ENCODE measurements around the gene MASP2.
"Not testable (repeated sequence)": the region's sequence is repeated elsewhere in the genome, so short reads cannot be mapped to it uniquely, and the experiment has no call there.

Gene MASP2

GRCh38 chr1:11058026-11058425 is 11.0 kb upstream of the MASP2 start:
- no peak overlapping the region for H3K4me3 ChIP-seq (ENCODE audit: low read length)

GRCh38 chr1:11057477-11057876 is 10.4 kb upstream of the MASP2 start:
- no peak overlapping the region for H3K4me3 ChIP-seq (ENCODE audit: low read length)
- H3K36me3 ChIP-seq (ENCODE audit: control insufficient read depth, insufficient read depth, low read length), result peaks cover 16% of the 10 kb centered on the region
- no peak for DNase-seq (ENCODE audit: low read depth, low spot score)
- peaks cover 6% of the 10 kb centered on the region; the same call in 1 of the 2 replicates for H3K4me1 ChIP-seq (ENCODE audit: control insufficient read depth, insufficient read depth, low read length)
- WGBS (ENCODE audit: insufficient coverage, insufficient read length), result no CpG with 5 or more reads among the region's 8 CpGs
- no peaks in the 10 kb centered on the region for H3K27me3 ChIP-seq (ENCODE audit: control insufficient read depth, insufficient read depth, low read length)
- H3K9me3 ChIP-seq (ENCODE audit: control insufficient read depth, insufficient read depth, low read length), result no peaks in the 10 kb centered on the region
- H3K27ac ChIP-seq (ENCODE audit: low read length), result no peak overlapping the region

More at GRCh38 chr1:11058026-11058425, 11.0 kb upstream of the MASP2 start:
- Histone ChIP-seq H3K4me1 (ENCODE audit: control insufficient read depth, insufficient read depth, low read length) (peaks cover 5% of the 10 kb centered on the region; the same call in 1 of the 2 replicates), H3K27me3 (ENCODE audit: control insufficient read depth, insufficient read depth, low read length) (no peaks in the 10 kb centered on the region), H3K9me3 (ENCODE audit: control insufficient read depth, insufficient read depth, low read length) (no peaks in the 10 kb centered on the region), H3K27ac (ENCODE audit: low read length) (no peak overlapping the region), H3K36me3 (ENCODE audit: control insufficient read depth, insufficient read depth, low read length) (peaks cover 16% of the 10 kb centered on the region)
- DNase-seq (ENCODE audit: low read depth, low spot score), result no peak
- no CpG with 5 or more reads among the region's 14 CpGs for WGBS (ENCODE audit: insufficient coverage, insufficient read length)

- H3K27ac ChIP-seq (ENCODE audit: low read length), result no peak overlapping the region
- peaks cover 6% of the 10 kb centered on the region; the same call in 1 of the 2 replicates for H3K4me1 ChIP-seq (ENCODE audit: control insufficient read depth, insufficient read depth, low read length)
- H3K36me3 ChIP-seq (ENCODE audit: control insufficient read depth, insufficient read depth, low read length), result peaks cover 16% of the 10 kb centered on the region
- no peak overlapping the region for H3K4me3 ChIP-seq (ENCODE audit: low read length)
- no CpG with 5 or more reads among the region's 7 CpGs for WGBS (ENCODE audit: insufficient coverage, insufficient read length)
- no peaks in the 10 kb centered on the region for H3K27me3 ChIP-seq (ENCODE audit: control insufficient read depth, insufficient read depth, low read length)
- no peaks in the 10 kb centered on the region for H3K9me3 ChIP-seq (ENCODE audit: control insufficient read depth, insufficient read depth, low read length)
- no peak for DNase-seq (ENCODE audit: low read depth, low spot score)
Observed at GRCh38 chr1:11056504-11056903, 9.5 kb upstream of the MASP2 start.

- no CpG with 5 or more reads among the region's 12 CpGs for WGBS (ENCODE audit: insufficient coverage, insufficient read length)
- H3K4me1 ChIP-seq (ENCODE audit: control insufficient read depth, insufficient read depth, low read length), result peaks cover 6% of the 10 kb centered on the region; the same call in 1 of the 2 replicates
- no peak overlapping the region for H3K4me3 ChIP-seq (ENCODE audit: low read length)
- H3K27ac ChIP-seq (ENCODE audit: low read length), result no peak overlapping the region
- peaks cover 16% of the 10 kb centered on the region for H3K36me3 ChIP-seq (ENCODE audit: control insufficient read depth, insufficient read depth, low read length)
- no peaks in the 10 kb centered on the region for H3K27me3 ChIP-seq (ENCODE audit: control insufficient read depth, insufficient read depth, low read length)
- no peaks in the 10 kb centered on the region for H3K9me3 ChIP-seq (ENCODE audit: control insufficient read depth, insufficient read depth, low read length)
- DNase-seq (ENCODE audit: low read depth, low spot score), result no peak
Observed at GRCh38 chr1:11055676-11056075, 8.6 kb upstream of the MASP2 start.

GRCh38 chr1:11054666-11055065 is 7.6 kb upstream of the MASP2 start:
- H3K36me3 ChIP-seq (ENCODE audit: control insufficient read depth, insufficient read depth, low read length), result peaks cover 16% of the 10 kb centered on the region
- DNase-seq (ENCODE audit: low read depth, low spot score), result no peak
- H3K4me1 ChIP-seq (ENCODE audit: control insufficient read depth, insufficient read depth, low read length), result peaks cover 6% of the 10 kb centered on the region; the same call in 1 of the 2 replicates
- no CpG with 5 or more reads among the region's 22 CpGs for WGBS (ENCODE audit: insufficient coverage, insufficient read length)
- no peaks in the 10 kb centered on the region for H3K27me3 ChIP-seq (ENCODE audit: control insufficient read depth, insufficient read depth, low read length)
- no peak overlapping the region for H3K27ac ChIP-seq (ENCODE audit: low read length)
- no peak overlapping the region for H3K4me3 ChIP-seq (ENCODE audit: low read length)
- no peaks in the 10 kb centered on the region for H3K9me3 ChIP-seq (ENCODE audit: control insufficient read depth, insufficient read depth, low read length)

GRCh38 chr1:11054181-11054580 is 7.1 kb upstream of the MASP2 start:
- no peaks in the 10 kb centered on the region for H3K27me3 ChIP-seq (ENCODE audit: control insufficient read depth, insufficient read depth, low read length)
- peaks cover 6% of the 10 kb centered on the region; the same call in 1 of the 2 replicates for H3K4me1 ChIP-seq (ENCODE audit: control insufficient read depth, insufficient read depth, low read length)
- peaks cover 16% of the 10 kb centered on the region for H3K36me3 ChIP-seq (ENCODE audit: control insufficient read depth, insufficient read depth, low read length)
- no peak overlapping the region for H3K4me3 ChIP-seq (ENCODE audit: low read length)
- no peak for DNase-seq (ENCODE audit: low read depth, low spot score)
- WGBS (ENCODE audit: insufficient coverage, insufficient read length), result no CpG with 5 or more reads among the region's 7 CpGs
- H3K9me3 ChIP-seq (ENCODE audit: control insufficient read depth, insufficient read depth, low read length), result no peaks in the 10 kb centered on the region
- H3K27ac ChIP-seq (ENCODE audit: low read length), result no peak overlapping the region

- no peak overlapping the region for H3K27ac ChIP-seq (ENCODE audit: low read length)
Observed at GRCh38 chr1:11053758-11054137, 6.7 kb upstream of the MASP2 start.

GRCh38 chr1:11052839-11053757 is 6.1 kb upstream of the MASP2 start:
- no CpG with 5 or more reads among the region's 29 CpGs for WGBS (ENCODE audit: insufficient coverage, insufficient read length)
- H3K9me3 ChIP-seq (ENCODE audit: control insufficient read depth, insufficient read depth, low read length), result no peaks in the 10 kb centered on the region
- H3K36me3 ChIP-seq (ENCODE audit: control insufficient read depth, insufficient read depth, low read length), result peaks cover 16% of the 10 kb centered on the region
- peak; percentile 27 for DNase-seq (ENCODE audit: low read depth, low spot score)
- H3K27me3 ChIP-seq (ENCODE audit: control insufficient read depth, insufficient read depth, low read length), result no peaks in the 10 kb centered on the region
- peaks cover 4% of the 10 kb centered on the region; the same call in 1 of the 2 replicates for H3K4me1 ChIP-seq (ENCODE audit: control insufficient read depth, insufficient read depth, low read length)
- H3K27ac ChIP-seq (ENCODE audit: low read length), result no peak overlapping the region
- no peak overlapping the region for H3K4me3 ChIP-seq (ENCODE audit: low read length)

More at GRCh38 chr1:11053758-11054137, 6.7 kb upstream of the MASP2 start:
- H3K36me3 ChIP-seq (ENCODE audit: control insufficient read depth, insufficient read depth, low read length), result peaks cover 16% of the 10 kb centered on the region
- peak; percentile 35 for DNase-seq (ENCODE audit: low read depth, low spot score)
- peaks cover 6% of the 10 kb centered on the region; the same call in 1 of the 2 replicates for H3K4me1 ChIP-seq (ENCODE audit: control insufficient read depth, insufficient read depth, low read length)
- WGBS (ENCODE audit: insufficient coverage, insufficient read length), result no CpG with 5 or more reads among the region's 10 CpGs
- no peaks in the 10 kb centered on the region for H3K27me3 ChIP-seq (ENCODE audit: control insufficient read depth, insufficient read depth, low read length)
- H3K9me3 ChIP-seq (ENCODE audit: control insufficient read depth, insufficient read depth, low read length), result no peaks in the 10 kb centered on the region
- no peak overlapping the region for H3K4me3 ChIP-seq (ENCODE audit: low read length)

GRCh38 chr1:11051781-11052511 is 4.9 kb upstream of the MASP2 start:
- Histone ChIP-seq H3K4me1 (ENCODE audit: control insufficient read depth, insufficient read depth, low read length) (peaks cover 4% of the 10 kb centered on the region; the same call in 1 of the 2 replicates), H3K36me3 (ENCODE audit: control insufficient read depth, insufficient read depth, low read length) (peaks cover 14% of the 10 kb centered on the region), H3K9me3 (ENCODE audit: control insufficient read depth, insufficient read depth, low read length) (no peaks in the 10 kb centered on the region), H3K27ac (ENCODE audit: low read length) (no peak overlapping the region), H3K4me3 (ENCODE audit: low read length) (no peak overlapping the region), H3K27me3 (ENCODE audit: control insufficient read depth, insufficient read depth, low read length) (no peaks in the 10 kb centered on the region)
- no CpG with 5 or more reads among the region's 19 CpGs for WGBS (ENCODE audit: insufficient coverage, insufficient read length)
- no peak for DNase-seq (ENCODE audit: low read depth, low spot score)

GRCh38 chr1:11051121-11051520 is 4.1 kb upstream of the MASP2 start:
- not testable (repeated sequence) for H3K4me1 ChIP-seq (ENCODE audit: control insufficient read depth, insufficient read depth, low read length); H3K27ac ChIP-seq (ENCODE audit: low read length); H3K4me3 ChIP-seq (ENCODE audit: low read length); DNase-seq (ENCODE audit: low read depth, low spot score); H3K9me3 ChIP-seq (ENCODE audit: control insufficient read depth, insufficient read depth, low read length); H3K27me3 ChIP-seq (ENCODE audit: control insufficient read depth, insufficient read depth, low read length)
- H3K36me3 ChIP-seq (ENCODE audit: control insufficient read depth, insufficient read depth, low read length), result peaks cover 11% of the 10 kb centered on the region
- no CpG with 5 or more reads among the region's 10 CpGs for WGBS (ENCODE audit: insufficient coverage, insufficient read length)
